Measurements from ENCODE around the gene ARID1B.

The ARID1B gene

DNA sequence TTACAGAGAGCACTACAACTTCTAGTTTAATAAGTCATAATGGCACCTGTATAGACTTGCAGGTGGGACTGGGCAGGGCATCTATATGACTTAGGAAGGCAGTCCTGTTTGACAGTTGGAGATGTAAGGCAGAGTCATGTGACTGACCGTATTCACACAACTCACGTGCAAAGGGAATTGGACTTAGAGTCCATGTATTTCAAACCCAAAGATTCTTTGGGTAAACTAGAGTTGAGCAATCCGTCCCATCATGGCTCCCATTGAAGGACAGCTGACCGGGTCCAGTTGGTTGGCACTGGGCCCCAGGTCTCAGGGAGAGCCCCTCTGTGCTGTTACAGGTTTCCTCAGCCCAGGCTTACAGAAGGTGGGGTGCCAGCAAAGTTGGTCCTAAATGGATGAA is 121.9 kb downstream of the ARID1B start:
- Histone ChIP-seq H3K4me1 (ENCODE audit: control insufficient read depth, insufficient read depth, low read length) (peaks cover 7% of the 10 kb centered on the region; the same call in 1 of the 2 replicates), H3K9me3 (ENCODE audit: control insufficient read depth, insufficient read depth, low read length) (no peaks in the 10 kb centered on the region), H3K36me3 (ENCODE audit: control insufficient read depth, insufficient read depth, low read length) (no peaks in the 10 kb centered on the region), H3K27me3 (ENCODE audit: control insufficient read depth, insufficient read depth, low read length) (no peaks in the 10 kb centered on the region), H3K9ac (ENCODE audit: low read depth, low read length) (no peak overlapping the region), H3K27ac (ENCODE audit: low read depth, low read length) (no peak overlapping the region), H3K4me3 (ENCODE audit: low read depth, low read length) (no peak overlapping the region)

DNA sequence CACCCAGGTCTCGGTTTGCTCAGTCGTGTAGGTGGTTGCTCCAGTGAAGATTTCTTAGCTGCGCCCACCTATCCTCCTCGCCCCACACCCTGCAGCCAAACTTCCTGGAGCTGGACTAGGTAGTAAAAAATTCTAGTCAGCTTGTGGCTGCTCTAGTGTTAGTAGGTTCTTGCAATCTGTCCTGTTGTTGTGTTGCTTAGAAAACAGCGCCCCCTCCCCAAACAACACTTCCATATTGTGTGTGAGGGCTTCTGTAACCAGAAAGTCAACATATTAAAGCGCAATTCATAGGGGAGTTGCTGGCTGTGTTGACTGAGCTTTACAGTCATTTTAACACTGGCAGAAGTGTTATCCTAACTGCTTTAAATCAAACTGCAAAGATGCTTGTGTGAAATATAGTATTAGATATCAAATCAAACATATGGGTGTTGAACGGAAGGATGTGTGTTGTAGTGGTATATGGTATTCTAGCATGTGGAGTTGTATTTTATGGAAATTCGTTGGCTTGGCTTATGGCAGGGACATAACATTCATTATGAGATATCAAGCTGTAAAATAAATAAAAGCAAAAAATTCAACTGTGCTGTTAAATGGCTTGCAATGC is 122.5 kb downstream of the ARID1B start:
- Histone ChIP-seq H3K4me3 (ENCODE audit: low read depth, low read length) (no peak overlapping the region), H3K27me3 (ENCODE audit: control insufficient read depth, insufficient read depth, low read length) (no peaks in the 10 kb centered on the region), H3K4me1 (ENCODE audit: control insufficient read depth, insufficient read depth, low read length) (peaks cover 7% of the 10 kb centered on the region; the same call in 1 of the 2 replicates), H3K36me3 (ENCODE audit: control insufficient read depth, insufficient read depth, low read length) (no peaks in the 10 kb centered on the region), H3K9me3 (ENCODE audit: control insufficient read depth, insufficient read depth, low read length) (no peaks in the 10 kb centered on the region), H3K27ac (ENCODE audit: low read depth, low read length) (no peak overlapping the region), H3K9ac (ENCODE audit: low read depth, low read length) (no peak overlapping the region)

- H3K4me3 ChIP-seq (ENCODE audit: low read depth, low read length) = no peak overlapping the region
- H3K27ac ChIP-seq (ENCODE audit: low read depth, low read length) = no peak overlapping the region
- no peaks in the 10 kb centered on the region for H3K9me3 ChIP-seq (ENCODE audit: control insufficient read depth, insufficient read depth, low read length)
- H3K36me3 ChIP-seq (ENCODE audit: control insufficient read depth, insufficient read depth, low read length) = no peaks in the 10 kb centered on the region
- peaks cover 7% of the 10 kb centered on the region; the same call in 1 of the 2 replicates for H3K4me1 ChIP-seq (ENCODE audit: control insufficient read depth, insufficient read depth, low read length)
- H3K9ac ChIP-seq (ENCODE audit: low read depth, low read length) = no peak overlapping the region
- H3K27me3 ChIP-seq (ENCODE audit: control insufficient read depth, insufficient read depth, low read length) = no peaks in the 10 kb centered on the region
Observed at GRCh38 chr6:156900292-156900691, 123.1 kb downstream of the ARID1B start.

- H3K9ac ChIP-seq (ENCODE audit: low read depth, low read length) = no peak overlapping the region
- no peak overlapping the region for H3K4me3 ChIP-seq (ENCODE audit: low read depth, low read length)
- no peaks in the 10 kb centered on the region for H3K36me3 ChIP-seq (ENCODE audit: control insufficient read depth, insufficient read depth, low read length)
- H3K9me3 ChIP-seq (ENCODE audit: control insufficient read depth, insufficient read depth, low read length) = no peaks in the 10 kb centered on the region
- H3K4me1 ChIP-seq (ENCODE audit: control insufficient read depth, insufficient read depth, low read length) = peaks cover 7% of the 10 kb centered on the region; the same call in 1 of the 2 replicates
- no peak overlapping the region for H3K27ac ChIP-seq (ENCODE audit: low read depth, low read length)
- H3K27me3 ChIP-seq (ENCODE audit: control insufficient read depth, insufficient read depth, low read length) = no peaks in the 10 kb centered on the region
Observed at GRCh38 chr6:156901309-156902019, 124.3 kb downstream of the ARID1B start.

GRCh38 chr6:156902782-156903181 is 125.6 kb downstream of the ARID1B start:
- Histone ChIP-seq H3K4me1 (ENCODE audit: control insufficient read depth, insufficient read depth, low read length) (peaks cover 7% of the 10 kb centered on the region; the same call in 1 of the 2 replicates), H3K36me3 (ENCODE audit: control insufficient read depth, insufficient read depth, low read length) (no peaks in the 10 kb centered on the region), H3K9ac (ENCODE audit: low read depth, low read length) (no peak overlapping the region), H3K27me3 (ENCODE audit: control insufficient read depth, insufficient read depth, low read length) (no peaks in the 10 kb centered on the region), H3K27ac (ENCODE audit: low read depth, low read length) (no peak overlapping the region), H3K4me3 (ENCODE audit: low read depth, low read length) (no peak overlapping the region), H3K9me3 (ENCODE audit: control insufficient read depth, insufficient read depth, low read length) (no peaks in the 10 kb centered on the region)

GRCh38 chr6:156904176-156904967 is 127.2 kb downstream of the ARID1B start:
- H3K27me3 ChIP-seq (ENCODE audit: control insufficient read depth, insufficient read depth, low read length) = no peaks in the 10 kb centered on the region
- H3K4me1 ChIP-seq (ENCODE audit: control insufficient read depth, insufficient read depth, low read length) = peaks cover 4% of the 10 kb centered on the region; the same call in 1 of the 2 replicates
- H3K9me3 ChIP-seq (ENCODE audit: control insufficient read depth, insufficient read depth, low read length) = no peaks in the 10 kb centered on the region
- H3K36me3 ChIP-seq (ENCODE audit: control insufficient read depth, insufficient read depth, low read length) = no peaks in the 10 kb centered on the region
- no peak overlapping the region for H3K27ac ChIP-seq (ENCODE audit: low read depth, low read length)
- H3K9ac ChIP-seq (ENCODE audit: low read depth, low read length) = no peak overlapping the region
- H3K4me3 ChIP-seq (ENCODE audit: low read depth, low read length) = no peak overlapping the region

DNA sequence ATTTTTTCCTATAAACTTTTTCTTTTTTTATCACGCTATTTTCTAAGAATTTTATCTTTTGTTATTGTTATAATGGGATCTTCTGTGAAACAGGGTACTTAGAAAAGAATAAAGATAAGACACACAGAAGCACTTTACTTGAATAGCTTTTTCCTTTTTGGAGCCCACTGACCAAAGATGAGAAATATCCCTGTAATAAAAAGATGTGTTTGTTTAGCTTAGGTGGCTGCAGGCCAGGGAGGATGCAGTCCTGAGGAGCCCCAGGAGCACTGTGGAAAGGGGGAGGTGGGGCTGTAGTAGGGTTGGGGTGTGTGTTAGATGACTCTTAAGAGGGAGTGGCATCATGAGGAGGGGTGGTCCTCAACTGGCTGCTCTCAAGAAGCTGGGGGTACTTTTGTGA is 128.6 kb downstream of the ARID1B start:
- no peak overlapping the region for H3K9ac ChIP-seq (ENCODE audit: low read depth, low read length)
- no peak overlapping the region for H3K4me3 ChIP-seq (ENCODE audit: low read depth, low read length)
- H3K27ac ChIP-seq (ENCODE audit: low read depth, low read length) = no peak overlapping the region
- H3K9me3 ChIP-seq (ENCODE audit: control insufficient read depth, insufficient read depth, low read length) = no peaks in the 10 kb centered on the region
- no peaks in the 10 kb centered on the region; the same call in 1 of the 2 replicates for H3K4me1 ChIP-seq (ENCODE audit: control insufficient read depth, insufficient read depth, low read length)
- H3K27me3 ChIP-seq (ENCODE audit: control insufficient read depth, insufficient read depth, low read length) = no peaks in the 10 kb centered on the region
- no peaks in the 10 kb centered on the region for H3K36me3 ChIP-seq (ENCODE audit: control insufficient read depth, insufficient read depth, low read length)

DNA sequence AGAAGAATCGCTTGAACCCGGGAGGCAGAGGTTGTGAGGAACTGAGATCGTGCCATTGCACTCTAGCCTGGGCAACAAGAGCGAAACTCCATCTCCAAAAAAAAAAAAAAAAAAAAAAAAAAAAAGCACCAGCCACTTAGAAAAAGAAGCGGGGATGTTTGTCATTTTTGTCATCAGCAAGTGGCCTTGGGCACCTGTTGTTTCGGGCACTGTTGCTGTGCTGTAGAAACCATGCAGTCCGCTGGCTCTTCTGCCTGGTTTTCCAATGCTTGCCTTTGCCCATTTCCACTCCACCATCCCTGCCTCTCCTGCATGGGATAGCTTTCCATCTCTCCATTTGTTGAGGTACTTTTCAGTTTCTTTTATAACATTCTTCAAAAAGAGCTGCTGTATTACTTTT is 129.3 kb downstream of the ARID1B start:
- Histone ChIP-seq H3K4me3 (ENCODE audit: low read depth, low read length) (no peak overlapping the region), H3K9me3 (ENCODE audit: control insufficient read depth, insufficient read depth, low read length) (no peaks in the 10 kb centered on the region), H3K4me1 (ENCODE audit: control insufficient read depth, insufficient read depth, low read length) (peaks cover 6% of the 10 kb centered on the region; the same call in 1 of the 2 replicates), H3K27me3 (ENCODE audit: control insufficient read depth, insufficient read depth, low read length) (no peaks in the 10 kb centered on the region), H3K36me3 (ENCODE audit: control insufficient read depth, insufficient read depth, low read length) (no peaks in the 10 kb centered on the region), H3K9ac (ENCODE audit: low read depth, low read length) (no peak overlapping the region), H3K27ac (ENCODE audit: low read depth, low read length) (no peak overlapping the region)

DNA sequence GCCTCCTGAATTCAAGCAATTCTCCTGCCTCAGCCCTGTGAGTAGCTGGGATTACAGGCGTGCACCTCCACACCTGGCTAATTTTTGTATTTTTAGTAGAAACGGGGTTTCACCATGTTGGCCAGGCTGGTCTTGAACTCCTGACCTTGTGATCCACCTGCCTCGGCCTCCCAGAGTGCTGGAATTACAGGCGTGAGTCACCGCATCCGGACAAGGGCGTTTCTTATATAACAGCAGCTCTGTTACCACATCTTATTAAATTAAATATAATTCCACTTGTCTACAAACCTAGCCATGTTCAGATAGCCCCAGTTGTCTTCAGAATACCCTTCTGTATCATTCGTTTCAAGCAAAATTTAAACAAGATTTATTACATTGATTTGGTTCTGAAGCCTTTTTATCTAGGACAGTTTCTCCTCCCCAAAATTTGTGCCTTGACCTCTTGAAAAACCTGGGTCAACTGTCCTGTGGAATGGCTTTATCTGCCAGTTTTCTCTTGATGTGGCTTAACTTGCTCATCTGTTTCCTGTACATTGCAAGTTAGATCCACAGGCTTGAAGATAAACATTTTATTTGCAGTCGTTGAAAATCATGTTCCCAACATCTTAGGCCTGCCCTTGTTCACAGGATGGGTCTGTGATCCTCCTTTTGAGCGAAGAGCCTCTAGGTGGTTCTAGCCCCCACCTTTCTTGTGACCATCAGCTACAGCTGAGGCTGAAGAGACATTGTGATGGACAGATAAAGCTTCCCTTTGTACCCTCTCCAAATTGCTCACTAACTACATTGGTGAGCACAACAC is 132.2 kb downstream of the ARID1B start:
- H3K36me3 ChIP-seq (ENCODE audit: control insufficient read depth, insufficient read depth, low read length) = no peaks in the 10 kb centered on the region
- H3K27ac ChIP-seq (ENCODE audit: low read depth, low read length) = no peak overlapping the region
- H3K9me3 ChIP-seq (ENCODE audit: control insufficient read depth, insufficient read depth, low read length) = no peaks in the 10 kb centered on the region
- no peak overlapping the region for H3K4me3 ChIP-seq (ENCODE audit: low read depth, low read length)
- H3K4me1 ChIP-seq (ENCODE audit: control insufficient read depth, insufficient read depth, low read length) = peaks cover 16% of the 10 kb centered on the region; the same call in 1 of the 2 replicates
- H3K9ac ChIP-seq (ENCODE audit: low read depth, low read length) = no peak overlapping the region
- H3K27me3 ChIP-seq (ENCODE audit: control insufficient read depth, insufficient read depth, low read length) = no peaks in the 10 kb centered on the region

- no peaks in the 10 kb centered on the region for H3K36me3 ChIP-seq (ENCODE audit: control insufficient read depth, insufficient read depth, low read length)
- H3K9me3 ChIP-seq (ENCODE audit: control insufficient read depth, insufficient read depth, low read length) = no peaks in the 10 kb centered on the region
- H3K27me3 ChIP-seq (ENCODE audit: control insufficient read depth, insufficient read depth, low read length) = no peaks in the 10 kb centered on the region
- no peak overlapping the region for H3K4me3 ChIP-seq (ENCODE audit: low read depth, low read length)
- H3K27ac ChIP-seq (ENCODE audit: low read depth, low read length) = no peak overlapping the region
- peaks cover 19% of the 10 kb centered on the region; the same call in 1 of the 2 replicates for H3K4me1 ChIP-seq (ENCODE audit: control insufficient read depth, insufficient read depth, low read length)
- no peak overlapping the region for H3K9ac ChIP-seq (ENCODE audit: low read depth, low read length)
Observed at GRCh38 chr6:156910011-156910334, 132.8 kb downstream of the ARID1B start.
